Bronchial epithelial cell (primary cell): Measurements from ENCODE around the gene TMIE. TPM values are rescaled to one million over a fixed set of nuclear protein-coding genes. Genes with fewer than 3 reads are reported as not detected.

Experiments
- DNase-seq: peaks from one replicate; pipeline ENCODE4 v3.0.0-alpha.2; 2010; ENCODE audit warnings: low read depth
- FAIRE-seq: peaks from 2 replicates; lab custom pipeline; 2011; peaks lifted over from hg19 to GRCh38; lab: Jason Lieb, UNC
- H3K27me3 ChIP-seq: 2 replicates; pipeline ENCODE4 v1.5.1; 2011; ENCODE audit warnings: low read length; ENCODE audit not compliant: control insufficient read depth, insufficient read depth
- H3K36me3 ChIP-seq: 2 replicates; pipeline ENCODE4 v1.5.1; 2011; ENCODE audit warnings: low read length; ENCODE audit not compliant: control insufficient read depth, insufficient read depth
- H3K4me3 ChIP-seq: 2 replicates; pipeline ENCODE4 v1.5.1; 2011; ENCODE audit warnings: mild to moderate bottlenecking, low read depth, low read length, control low read depth
- CTCF ChIP-seq: IDR thresholded peaks from 2 replicates; pipeline ENCODE4 v1.5.1; 2011; ENCODE audit warnings: mild to moderate bottlenecking, moderate library complexity, low read length, control low read depth, inconsistent platforms; ENCODE audit not compliant: insufficient read depth, severe bottlenecking
- total RNA-seq: library from RNA; depleted of rRNA; stranded (reverse); fragments of >200 nt; gene quantifications from 2 replicates; pipeline ENCODE4 v1.2.1, GENCODE V29; 2014

TMIE gene
- total RNA-seq, 1 donor from 2014 or later: 1.6 TPM

- Histone ChIP-seq H3K27me3 (no peaks in the 10 kb centered on the region), H3K36me3 (peaks cover 88% of the 10 kb centered on the region), H3K4me3 (no peak overlapping the region)
- DNase-seq (no peak), FAIRE-seq (no peak)
- TF ChIP-seq CTCF: no peak
These were observed 20.8 kb upstream of the TMIE start for GRCh38 chr3:46680298-46680826.

DNA sequence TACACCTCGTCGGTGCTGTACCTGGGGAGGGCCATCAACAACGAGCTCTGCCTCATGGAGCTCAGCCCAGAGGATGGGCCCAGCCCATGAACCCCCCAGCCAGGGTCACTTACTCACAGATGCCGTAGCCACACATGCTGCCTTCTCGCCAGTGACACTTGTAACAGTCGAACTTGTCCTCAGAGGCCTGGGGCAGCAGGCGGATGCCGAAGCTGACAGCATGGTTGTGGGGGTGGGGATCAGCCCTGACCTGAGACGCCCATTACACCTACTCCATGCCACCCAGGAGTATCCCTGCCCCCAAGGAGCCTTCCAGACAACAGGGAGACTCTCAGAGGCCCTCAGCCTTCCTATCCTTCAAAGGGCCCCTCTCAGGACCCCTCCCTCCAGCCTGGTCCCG lies 19.8 kb upstream of the TMIE start:
- Histone ChIP-seq H3K4me3 (no peak overlapping the region), H3K27me3 (no peaks in the 10 kb centered on the region), H3K36me3 (peaks cover 88% of the 10 kb centered on the region)
- no peak for TF ChIP-seq CTCF
- FAIRE-seq (peak; percentile 89), DNase-seq (no peak)

GRCh38 chr3:46681856-46682540 lies 19.2 kb upstream of the TMIE start:
- Histone ChIP-seq H3K36me3 (peaks cover 88% of the 10 kb centered on the region), H3K4me3 (no peak overlapping the region), H3K27me3 (no peaks in the 10 kb centered on the region)
- FAIRE-seq (no peak), DNase-seq (no peak)
- no peak for TF ChIP-seq CTCF

GRCh38 chr3:46682974-46683373 lies 18.2 kb upstream of the TMIE start:
- DNase-seq (no peak), FAIRE-seq (no peak)
- H3K36me3 ChIP-seq: peaks cover 90% of the 10 kb centered on the region
- H3K4me3 ChIP-seq: no peak overlapping the region
- no peaks in the 10 kb centered on the region for H3K27me3 ChIP-seq
- no peak for TF ChIP-seq CTCF

DNA sequence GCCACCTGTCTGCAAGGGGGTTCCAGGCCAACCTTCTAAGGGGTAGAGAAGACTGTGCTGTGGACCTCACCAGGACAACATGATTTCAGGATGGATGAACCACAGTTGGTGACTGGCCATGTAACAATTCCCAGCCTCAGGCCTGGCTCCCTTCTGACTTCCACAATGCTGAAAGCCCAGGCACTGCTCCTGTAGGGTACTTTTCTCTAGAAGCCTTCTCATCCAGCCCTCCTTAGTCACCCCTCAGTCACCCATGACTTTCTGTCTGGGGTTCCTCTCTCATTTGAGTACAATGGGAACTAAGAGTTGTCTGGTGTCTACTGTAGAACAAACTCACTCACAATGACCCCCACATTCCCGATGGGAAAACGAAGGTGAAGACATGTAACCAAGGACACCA lies 16.3 kb upstream of the TMIE start:
- DNase-seq: no peak
- TF ChIP-seq CTCF: no peak
- Histone ChIP-seq H3K36me3 (peaks cover 89% of the 10 kb centered on the region), H3K4me3 (no peak overlapping the region), H3K27me3 (no peaks in the 10 kb centered on the region)
- no peak for FAIRE-seq
